CD4-positive, alpha-beta T cell (primary cell): ENCODE data around the gene C3. TPM values are rescaled to one million over a fixed set of nuclear protein-coding genes. Genes with fewer than 3 reads are reported as not detected.

ENCODE experiments used
- ATAC-seq: fragments of 200-7000 bp; cut with Tn5 transposase; one replicate; pipeline ENCODE4 v1.10.0; 2022; ENCODE audit warnings: mild to moderate bottlenecking; ENCODE audit not compliant: poor library complexity
- CTCF ChIA-PET: fragments of 350-600 bp; sonication (Branson Sonifier 250); formaldehyde crosslinking; loops from one replicate; lab custom pipeline; 2021; ENCODE audit warnings: antibody characterized with exemption, inconsistent platforms; lab: Charles Lee
- POLR2A ChIA-PET: fragments of 350-600 bp; sonication (Branson Sonifier 250); formaldehyde crosslinking; loops from one replicate; lab custom pipeline; 2021; ENCODE audit warnings: antibody characterized with exemption, inconsistent platforms; lab: Charles Lee
- DNase-seq, 14 experiments: peaks; one replicate each; pipeline ENCODE4 v3.0.0-alpha.2; 2013 to 2020; ENCODE audit warnings: mixed read lengths in 2 of 14
- H3K27ac ChIP-seq, 2 donors: one replicate each; pipeline versions ENCODE4 v1.5.1 to v1.7.0; 2013; ENCODE audit warnings: low read length in 2 of 2, low read depth in 1 of 2, mild to moderate bottlenecking in 1 of 2
- H3K27me3 ChIP-seq, 2 experiments: 1 replicate in 1 of 2; 2 replicates in 1 of 2; pipeline versions ENCODE4 v1.6.1 to v1.7.0; 2013; ENCODE audit warnings: low read length in 2 of 2, control low read depth in 1 of 2, mild to moderate bottlenecking in 1 of 2, moderate library complexity in 1 of 2; ENCODE audit not compliant: insufficient read depth in 2 of 2, control insufficient read depth in 1 of 2
- H3K36me3 ChIP-seq: one replicate; pipeline ENCODE4 v1.6.1; 2013; ENCODE audit warnings: low read length, control low read depth; ENCODE audit not compliant: insufficient read depth
- H3K4me1 ChIP-seq: one replicate; pipeline ENCODE4 v1.6.1; 2013; ENCODE audit warnings: low read length, control low read depth; ENCODE audit not compliant: insufficient read depth
- H3K4me3 ChIP-seq: one replicate; pipeline ENCODE4 v1.5.1; 2013; ENCODE audit warnings: mild to moderate bottlenecking, low read length, moderate library complexity
- H3K9me3 ChIP-seq, 2 experiments: 1 replicate in 1 of 2; 2 replicates in 1 of 2; pipeline versions ENCODE4 v1.6.1 to v1.7.0; 2013; ENCODE audit warnings: low read length in 2 of 2, mild to moderate bottlenecking in 2 of 2, control low read depth in 1 of 2, moderate library complexity in 1 of 2; ENCODE audit not compliant: control insufficient read depth in 1 of 2, insufficient read depth in 1 of 2
- H3K27ac Mint-ChIP-seq: one replicate; pipeline ENCODE4 v1.8.0; 2020; ENCODE audit warnings: mixed read lengths
- H3K27me3 Mint-ChIP-seq: one replicate; pipeline ENCODE4 v1.8.0; 2021; ENCODE audit warnings: mixed read lengths
- H3K36me3 Mint-ChIP-seq: one replicate; pipeline ENCODE4 v1.8.0; 2021; ENCODE audit warnings: low read depth, mixed read lengths
- H3K4me1 Mint-ChIP-seq: one replicate; pipeline ENCODE4 v1.8.0; 2021; ENCODE audit warnings: low read depth, mixed read lengths
- H3K4me3 Mint-ChIP-seq: one replicate; pipeline ENCODE4 v1.8.0; 2020; ENCODE audit warnings: mild to moderate bottlenecking, mixed read lengths
- H3K9me3 Mint-ChIP-seq: one replicate; pipeline ENCODE4 v1.8.0; 2020; ENCODE audit warnings: mixed read lengths
- intact Hi-C, 2 experiments: fragments of 100-400 bp; cut with DNase I in 1 of 2; cut with micrococcal nuclease in 1 of 2; formaldehyde crosslinking; loops; one replicate each; pipeline versions ENCODE4 v1.15.1 to v1.9.0; 2023 to 2025; cut with DNase I, micrococcal nuclease
- total RNA-seq, 174 experiments: library from RNA in 2 of 174; stranded (reverse) in 2 of 174; gene quantifications; one replicate each; pipeline ENCODE4 v1.2.3 and lab custom pipeline; 2021 to 2026
- TF ChIP-seq, protein P1 (sequence below): fragments of 200-600 bp; IDR thresholded peaks from one replicate; pipeline ENCODE4 v1.8.0; 2022; ENCODE audit warnings: antibody characterized with exemption, mild to moderate bottlenecking

C3 gene
- total RNA-seq, 2 experiments from 2014 or later: 0.55 TPM; not detected in 1

DNA sequence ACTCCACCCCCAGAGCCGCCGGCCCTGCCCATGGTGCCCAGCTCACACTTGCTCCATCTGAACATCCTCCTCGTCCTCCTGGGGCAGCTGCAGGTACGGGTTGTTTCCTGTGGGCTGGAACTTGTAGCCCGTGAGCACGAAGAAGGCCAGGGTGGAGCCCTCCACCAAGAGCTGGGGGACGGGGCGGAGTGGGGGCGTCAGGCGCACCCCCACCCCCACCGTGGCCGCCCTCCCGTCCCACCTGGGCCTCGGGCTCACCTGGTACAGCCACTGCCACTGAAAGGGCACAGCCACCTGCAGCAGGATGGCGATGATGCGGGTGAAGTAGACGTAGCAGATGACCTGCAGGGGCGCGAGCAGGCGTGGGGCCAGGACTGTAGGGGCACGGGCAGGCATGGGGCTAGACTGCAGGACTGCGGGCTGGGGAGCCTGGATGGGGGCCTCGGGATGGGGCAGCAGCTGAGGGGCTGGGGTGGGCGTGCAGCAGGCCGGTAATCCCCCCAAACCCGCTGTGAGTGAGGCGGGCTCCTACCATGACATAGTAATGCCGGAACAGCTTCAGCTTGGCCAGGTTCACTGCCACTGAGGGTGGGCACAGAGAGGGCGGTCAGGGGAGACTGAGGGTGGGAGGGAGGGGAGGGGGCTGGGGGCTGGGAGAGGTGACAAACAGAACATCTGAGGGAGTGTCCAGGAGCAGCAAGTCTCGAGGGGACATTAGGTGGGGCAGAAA is 10.7 kb upstream of the C3 start:
- no peak overlapping the region for H3K4me3 Mint-ChIP-seq
- H3K4me1 Mint-ChIP-seq: peaks cover 3% of the 10 kb centered on the region
- ChIA-PET CTCF (no interaction called here), POLR2A (no interaction called here)
- no peak for ATAC-seq
- intact Hi-C loops: no loop called here
- H3K36me3 Mint-ChIP-seq: peaks cover 16% of the 10 kb centered on the region
- Histone ChIP-seq H3K4me3 (no peak overlapping the region), H3K27ac (no peak overlapping the region), H3K9me3 (no peaks in the 10 kb centered on the region), H3K36me3 (peaks cover 33% of the 10 kb centered on the region), H3K4me1 (peaks cover 11% of the 10 kb centered on the region), H3K27me3 (no peaks in the 10 kb centered on the region)
- H3K9me3 Mint-ChIP-seq: no peaks in the 10 kb centered on the region
- DNase-seq: no peak
- H3K27ac Mint-ChIP-seq: no peak overlapping the region
- no peaks in the 10 kb centered on the region for H3K27me3 Mint-ChIP-seq
- TF ChIP-seq, protein P1, sequence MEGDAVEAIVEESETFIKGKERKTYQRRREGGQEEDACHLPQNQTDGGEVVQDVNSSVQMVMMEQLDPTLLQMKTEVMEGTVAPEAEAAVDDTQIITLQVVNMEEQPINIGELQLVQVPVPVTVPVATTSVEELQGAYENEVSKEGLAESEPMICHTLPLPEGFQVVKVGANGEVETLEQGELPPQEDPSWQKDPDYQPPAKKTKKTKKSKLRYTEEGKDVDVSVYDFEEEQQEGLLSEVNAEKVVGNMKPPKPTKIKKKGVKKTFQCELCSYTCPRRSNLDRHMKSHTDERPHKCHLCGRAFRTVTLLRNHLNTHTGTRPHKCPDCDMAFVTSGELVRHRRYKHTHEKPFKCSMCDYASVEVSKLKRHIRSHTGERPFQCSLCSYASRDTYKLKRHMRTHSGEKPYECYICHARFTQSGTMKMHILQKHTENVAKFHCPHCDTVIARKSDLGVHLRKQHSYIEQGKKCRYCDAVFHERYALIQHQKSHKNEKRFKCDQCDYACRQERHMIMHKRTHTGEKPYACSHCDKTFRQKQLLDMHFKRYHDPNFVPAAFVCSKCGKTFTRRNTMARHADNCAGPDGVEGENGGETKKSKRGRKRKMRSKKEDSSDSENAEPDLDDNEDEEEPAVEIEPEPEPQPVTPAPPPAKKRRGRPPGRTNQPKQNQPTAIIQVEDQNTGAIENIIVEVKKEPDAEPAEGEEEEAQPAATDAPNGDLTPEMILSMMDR: no peak

DNA sequence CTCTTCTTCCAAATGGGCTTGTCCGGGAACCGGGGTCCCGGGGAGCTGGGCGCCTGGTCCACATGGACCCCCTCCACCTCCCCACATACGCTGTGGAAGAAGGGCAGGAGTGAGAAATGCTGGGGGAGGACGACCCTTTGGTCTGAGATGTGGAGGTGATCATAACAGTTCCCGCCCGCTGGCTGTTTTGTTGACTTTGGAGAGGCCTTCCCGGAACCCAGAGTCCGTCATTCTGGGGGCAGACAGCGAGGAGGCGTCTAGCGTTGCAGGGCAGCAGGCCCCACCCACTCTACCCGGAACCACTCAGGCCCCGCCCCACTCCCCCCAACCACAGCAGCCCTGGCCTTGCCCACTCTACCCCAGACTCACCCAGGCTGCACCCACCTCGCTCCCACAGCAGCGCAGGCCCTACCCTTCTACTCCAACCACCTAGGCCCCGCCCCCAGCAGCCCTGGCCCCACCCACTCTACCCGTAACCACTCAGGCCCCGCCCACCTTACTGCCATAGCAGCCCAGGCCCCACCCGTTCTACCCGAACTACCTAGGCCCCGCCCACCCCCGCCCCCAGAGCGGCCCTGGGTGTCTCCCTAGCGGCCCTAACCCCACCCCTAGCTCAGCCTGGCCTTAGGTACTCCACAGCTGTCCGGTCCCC is 9.8 kb upstream of the C3 start:
- TF ChIP-seq, protein P1: no peak
- Histone ChIP-seq H3K27ac (no peak overlapping the region), H3K4me1 (peaks cover 6% of the 10 kb centered on the region), H3K4me3 (no peak overlapping the region), H3K27me3 (no peaks in the 10 kb centered on the region), H3K36me3 (peaks cover 33% of the 10 kb centered on the region), H3K9me3 (no peaks in the 10 kb centered on the region)
- ATAC-seq: no peak
- Mint-ChIP-seq H3K4me3 (no peak overlapping the region), H3K9me3 (no peaks in the 10 kb centered on the region), H3K36me3 (peaks cover 14% of the 10 kb centered on the region), H3K4me1 (no peaks in the 10 kb centered on the region), H3K27ac (no peak overlapping the region), H3K27me3 (no peaks in the 10 kb centered on the region)
- ChIA-PET POLR2A (no interaction called here), CTCF (no interaction called here)
- DNase-seq: peak in 4 of 14 experiments; percentile 9 to 62 (median 36)
- intact Hi-C loops: no loop called here

DNA sequence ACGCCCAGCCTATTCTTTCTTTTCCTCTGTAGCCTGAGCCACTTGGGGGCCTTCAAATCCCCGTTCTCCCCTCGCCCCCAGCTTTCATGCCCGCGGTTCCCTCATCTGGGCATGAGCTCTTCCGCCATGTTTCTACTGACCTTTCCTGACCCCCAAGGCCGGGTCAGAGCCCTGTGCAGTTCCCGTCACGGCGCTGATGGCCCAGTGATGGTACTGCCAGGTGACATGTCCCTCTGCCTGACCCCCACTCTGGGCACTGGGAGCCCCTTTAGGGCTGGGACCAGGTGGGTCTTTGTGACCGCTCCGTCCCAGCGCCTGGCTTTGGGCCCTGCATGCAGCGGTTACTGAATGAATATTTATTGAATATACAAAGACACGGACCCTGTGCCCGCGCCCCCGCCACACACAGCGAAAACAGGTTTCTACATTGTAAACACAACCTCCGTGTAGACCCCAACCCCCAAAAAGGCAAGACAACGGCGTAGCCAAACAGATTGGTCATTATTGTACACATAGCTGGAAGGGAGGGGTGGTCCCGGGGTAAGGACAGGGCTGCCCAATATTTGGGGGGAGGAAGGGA is 9.2 kb upstream of the C3 start:
- H3K27ac ChIP-seq: no peak overlapping the region
- Mint-ChIP-seq H3K4me1 (no peaks in the 10 kb centered on the region), H3K4me3 (no peak overlapping the region), H3K27ac (no peak overlapping the region), H3K36me3 (peaks cover 14% of the 10 kb centered on the region), H3K27me3 (no peaks in the 10 kb centered on the region), H3K9me3 (no peaks in the 10 kb centered on the region)
- POLR2A ChIA-PET: interaction anchor here (1.3 kb wide), 1 partner anchor 8 kb away, joined by 5 read pairs; the partner anchor contains the start of gene GPR108
- H3K4me3 ChIP-seq: no peak overlapping the region
- CTCF ChIA-PET: no interaction called here
- intact Hi-C loops: no loop called here
- peaks cover 29% of the 10 kb centered on the region for H3K36me3 ChIP-seq
- no peak for DNase-seq
- TF ChIP-seq, protein P1: no peak
- H3K9me3 ChIP-seq: no peaks in the 10 kb centered on the region
- peaks cover 8% of the 10 kb centered on the region for H3K4me1 ChIP-seq
- ATAC-seq: no peak
- H3K27me3 ChIP-seq: no peaks in the 10 kb centered on the region
